Endothelial cell (in vitro differentiated cells): ENCODE results near the gene KLHL30. TPM values are rescaled to one million over a fixed set of nuclear protein-coding genes. Genes with fewer than 3 reads are reported as not detected.

Experiments
- DNase-seq: peaks from one replicate; pipeline ENCODE4 v3.0.0; 2021; ENCODE audit warnings: low spot score
- H3K27ac Mint-ChIP-seq: one replicate; pipeline ENCODE4 v1.8.0; 2021; ENCODE audit warnings: mixed read lengths, inconsistent platforms; ENCODE audit not compliant: unreplicated experiment
- H3K27me3 Mint-ChIP-seq: one replicate; pipeline ENCODE4 v1.8.0; 2021; ENCODE audit warnings: mild to moderate bottlenecking, moderate library complexity, mixed read lengths, inconsistent platforms; ENCODE audit not compliant: unreplicated experiment
- H3K36me3 Mint-ChIP-seq: one replicate; pipeline ENCODE4 v1.8.0; 2021; ENCODE audit warnings: mild to moderate bottlenecking, low read depth, mixed read lengths, inconsistent platforms; ENCODE audit not compliant: unreplicated experiment
- H3K4me1 Mint-ChIP-seq: one replicate; pipeline ENCODE4 v1.8.0; 2021; ENCODE audit warnings: mild to moderate bottlenecking, mixed read lengths, inconsistent platforms; ENCODE audit not compliant: unreplicated experiment
- H3K4me3 Mint-ChIP-seq: one replicate; pipeline ENCODE4 v1.8.0; 2021; ENCODE audit warnings: mild to moderate bottlenecking, mixed read lengths, inconsistent platforms; ENCODE audit not compliant: unreplicated experiment
- H3K9me3 Mint-ChIP-seq: one replicate; pipeline ENCODE4 v1.8.0; 2021; ENCODE audit warnings: mixed read lengths, inconsistent platforms; ENCODE audit not compliant: unreplicated experiment
- CTCF ChIP-seq: fragments of 200-600 bp; sonication (generic); IDR thresholded peaks from one replicate; pipeline ENCODE4 v1.5.0; 2021; ENCODE audit warnings: antibody characterized with exemption; ENCODE audit not compliant: unreplicated experiment
- total RNA-seq: library from RNA; stranded (reverse); fragmentation: NEBNext Ultra II Directional; extraction: Animal tissue kit (Norgen Biotek cat#: 25700); gene quantifications from one replicate; pipeline ENCODE4 v1.2.1, GENCODE V29; 2021; ENCODE audit not compliant: unreplicated experiment

KLHL30 gene
- total RNA-seq, 1 donor from 2014 or later, result not detected

- peaks cover 8% of the 10 kb centered on the region for H3K27me3 Mint-ChIP-seq
- no peaks in the 10 kb centered on the region for H3K9me3 Mint-ChIP-seq
- H3K27ac Mint-ChIP-seq, result no peak overlapping the region
- DNase-seq, result no peak
- no peaks in the 10 kb centered on the region for H3K36me3 Mint-ChIP-seq
- H3K4me3 Mint-ChIP-seq, result no peak overlapping the region
- H3K4me1 Mint-ChIP-seq, result no peaks in the 10 kb centered on the region
- TF ChIP-seq CTCF, result no peak
Observed at GRCh38 chr2:238157506-238158017, 19.1 kb downstream of the KLHL30 start.

GRCh38 chr2:238158018-238158508 is 19.6 kb downstream of the KLHL30 start:
- Mint-ChIP-seq H3K27ac (no peak overlapping the region), H3K4me3 (no peak overlapping the region), H3K27me3 (peaks cover 8% of the 10 kb centered on the region), H3K36me3 (no peaks in the 10 kb centered on the region), H3K4me1 (no peaks in the 10 kb centered on the region), H3K9me3 (no peaks in the 10 kb centered on the region)
- no peak for TF ChIP-seq CTCF
- DNase-seq, result no peak

GRCh38 chr2:238158509-238159070 is 20.1 kb downstream of the KLHL30 start, which contains the start of gene ERFE:
Gene ERFE (plus strand): TSS chr2:238158970. CDS start chr2:238159008, 38 bp downstream.
- Mint-ChIP-seq H3K27ac (no peak within 1 kb of the TSS), H3K9me3 (no peaks in the 10 kb centered on the region)
- DNase-seq, result peak; percentile 76

GRCh38 chr2:238159071-238159539 is 20.6 kb downstream of the KLHL30 start:
- Mint-ChIP-seq H3K36me3 (no peaks in the 10 kb centered on the region), H3K27ac (no peak overlapping the region), H3K4me3 (peak overlapping the region; percentile 77), H3K9me3 (no peaks in the 10 kb centered on the region), H3K4me1 (no peaks in the 10 kb centered on the region), H3K27me3 (peaks cover 5% of the 10 kb centered on the region)
- TF ChIP-seq CTCF, result no peak
- DNase-seq, result no peak

More at GRCh38 chr2:238158509-238159070, 20.1 kb downstream of the KLHL30 start, which contains the start of gene ERFE:
- peak within 1 kb of the TSS; percentile 77 for H3K4me3 Mint-ChIP-seq
- no peaks in the 10 kb centered on the region for H3K4me1 Mint-ChIP-seq
- H3K27me3 Mint-ChIP-seq, result peaks cover 8% of the 10 kb centered on the region
- H3K36me3 Mint-ChIP-seq, result no peaks in the 10 kb centered on the region
- peak; percentile 56 for TF ChIP-seq CTCF

- Mint-ChIP-seq H3K4me3 (no peak overlapping the region), H3K36me3 (no peaks in the 10 kb centered on the region), H3K27me3 (peaks cover 8% of the 10 kb centered on the region), H3K4me1 (no peaks in the 10 kb centered on the region), H3K27ac (no peak overlapping the region), H3K9me3 (no peaks in the 10 kb centered on the region)
- no peak for TF ChIP-seq CTCF
- DNase-seq, result no peak
Observed at GRCh38 chr2:238159661-238160205, 21.3 kb downstream of the KLHL30 start.
